GM19467 (cell line): ENCODE measurements around the gene PRKAR1B.

Experiments used
- ATAC-seq: cut with Tn5 transposase; IDR thresholded peaks from one replicate; pipeline ENCODE4 v1.9.1; 2021; ENCODE audit warnings: mild to moderate bottlenecking, moderate library complexity; ENCODE audit not compliant: unreplicated experiment

Gene PRKAR1B

GRCh38 chr7:501526-501925 lies 225.6 kb downstream of the PRKAR1B start:
- ATAC-seq = no peak

- no peak for ATAC-seq
Measured at GRCh38 chr7:500521-501420, 226.3 kb downstream of the PRKAR1B start.

DNA sequence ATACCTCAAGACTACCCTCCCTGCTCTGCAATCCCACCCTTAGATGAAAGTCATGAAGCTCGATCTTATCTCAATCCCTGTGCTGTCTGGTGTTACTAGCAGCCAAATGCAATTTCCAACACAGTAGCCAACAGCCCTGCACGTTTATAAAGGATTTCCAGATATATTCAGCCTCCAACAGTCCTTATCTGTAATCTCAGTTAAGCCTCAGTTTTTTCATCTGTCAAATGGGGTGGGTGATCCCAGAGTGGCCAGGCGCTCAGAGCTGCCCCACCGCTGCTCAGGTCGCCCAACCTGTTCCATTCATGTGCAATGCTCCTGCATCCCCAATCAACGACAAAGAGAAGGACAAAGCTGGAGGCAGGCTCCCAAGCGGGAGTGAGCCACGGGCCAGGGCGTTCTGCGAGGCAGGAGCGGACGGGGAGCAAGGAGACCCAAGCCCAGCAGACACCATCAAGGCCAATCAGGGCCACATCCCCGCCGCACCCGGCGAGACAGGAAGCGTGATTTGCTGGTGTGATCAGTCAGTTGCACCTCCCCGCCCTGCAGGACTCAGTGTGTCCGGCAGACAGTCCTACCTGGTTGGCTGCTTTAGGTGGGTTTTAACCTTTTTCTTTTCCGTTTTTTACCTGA lies 227.1 kb downstream of the PRKAR1B start:
- no peak for ATAC-seq
